HL-60 (cell line): ENCODE data around the gene SETD3.

Source experiments
- CTCF ChIP-seq: IDR thresholded peaks from one replicate; pipeline ENCODE4 v1.5.1; 2011; ENCODE audit warnings: low read length, control low read depth, inconsistent platforms; ENCODE audit not compliant: insufficient read depth
- POLR2AphosphoS5 ChIP-seq: IDR thresholded peaks from 2 replicates; pipeline ENCODE4 v1.6.1; 2012; ENCODE audit warnings: low read depth

- no peak for TF ChIP-seq CTCF
- no peak for TF ChIP-seq POLR2AphosphoS5
These were observed 56.3 kb downstream of the SETD3 start for GRCh38 chr14:99424306-99424877.
